ENCODE data around the gene SDF4. TPM values are rescaled to one million over a fixed set of nuclear protein-coding genes. Genes with fewer than 3 reads are reported as not detected.

Gene SDF4, protein sequence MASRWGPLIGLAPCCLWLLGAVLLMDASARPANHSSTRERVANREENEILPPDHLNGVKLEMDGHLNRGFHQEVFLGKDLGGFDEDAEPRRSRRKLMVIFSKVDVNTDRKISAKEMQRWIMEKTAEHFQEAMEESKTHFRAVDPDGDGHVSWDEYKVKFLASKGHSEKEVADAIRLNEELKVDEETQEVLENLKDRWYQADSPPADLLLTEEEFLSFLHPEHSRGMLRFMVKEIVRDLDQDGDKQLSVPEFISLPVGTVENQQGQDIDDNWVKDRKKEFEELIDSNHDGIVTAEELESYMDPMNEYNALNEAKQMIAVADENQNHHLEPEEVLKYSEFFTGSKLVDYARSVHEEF
- 173 TPM for polyA plus RNA-seq (2013, experiment 1 of 2; ENCODE audit: insufficient read length)
- polyA plus RNA-seq (2013, experiment 2 of 2; ENCODE audit: insufficient read length): 159 TPM

GRCh38 chr1:1231400-1232207, at the start of gene SDF4:
SDF4 (minus strand) TSS chr1:1232001; CDS start chr1:1228772, 3,229 bp downstream.
- DNase-seq: peak; percentile 96

- DNase-seq: no peak
Observed at GRCh38 chr1:1280782-1281481, 49.1 kb upstream of the SDF4 start.

DNA sequence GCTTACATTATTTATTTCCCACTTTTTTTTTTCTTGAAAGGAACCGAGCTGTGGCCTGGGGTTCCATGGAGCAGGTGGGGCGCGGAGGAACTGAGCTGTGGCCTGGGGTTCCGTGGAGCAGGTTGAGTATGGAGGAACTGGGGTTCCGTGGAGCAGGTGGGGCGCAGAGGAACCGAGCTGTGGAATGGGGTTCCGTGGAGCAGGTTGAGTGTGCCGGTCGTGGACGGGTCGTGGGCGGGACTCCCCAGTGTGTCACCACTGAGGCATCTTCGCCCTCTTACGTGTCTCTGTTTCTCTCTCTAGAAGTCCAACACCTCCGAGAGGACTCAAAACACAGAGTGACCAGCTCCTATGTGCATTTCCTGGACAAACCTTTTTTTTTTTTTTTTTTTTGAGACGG, 47.2 kb upstream of the SDF4 start:
- no peak for DNase-seq

DNA sequence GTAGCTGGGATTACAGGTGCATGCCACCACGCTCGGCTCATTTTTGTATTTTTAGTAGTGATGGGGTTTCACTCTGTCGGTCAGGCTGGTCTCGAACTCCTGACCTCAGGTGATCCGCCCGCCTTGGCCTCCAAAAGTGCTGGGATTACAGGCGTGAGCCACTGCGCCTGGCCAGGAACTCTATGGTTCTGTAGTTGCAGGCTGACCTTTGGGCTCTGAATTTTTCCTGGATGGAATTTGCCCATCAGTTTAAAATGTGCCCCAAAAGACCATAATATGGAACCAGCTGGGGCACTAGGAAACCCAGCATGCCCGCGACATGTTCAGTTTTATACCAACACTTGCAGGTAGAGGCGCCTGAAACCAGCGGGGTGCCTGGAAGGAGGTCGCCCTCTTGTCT, 46.8 kb upstream of the SDF4 start:
- DNase-seq: no peak

- DNase-seq: no peak
Observed at GRCh38 chr1:1275836-1276235, 44.0 kb upstream of the SDF4 start.

DNA sequence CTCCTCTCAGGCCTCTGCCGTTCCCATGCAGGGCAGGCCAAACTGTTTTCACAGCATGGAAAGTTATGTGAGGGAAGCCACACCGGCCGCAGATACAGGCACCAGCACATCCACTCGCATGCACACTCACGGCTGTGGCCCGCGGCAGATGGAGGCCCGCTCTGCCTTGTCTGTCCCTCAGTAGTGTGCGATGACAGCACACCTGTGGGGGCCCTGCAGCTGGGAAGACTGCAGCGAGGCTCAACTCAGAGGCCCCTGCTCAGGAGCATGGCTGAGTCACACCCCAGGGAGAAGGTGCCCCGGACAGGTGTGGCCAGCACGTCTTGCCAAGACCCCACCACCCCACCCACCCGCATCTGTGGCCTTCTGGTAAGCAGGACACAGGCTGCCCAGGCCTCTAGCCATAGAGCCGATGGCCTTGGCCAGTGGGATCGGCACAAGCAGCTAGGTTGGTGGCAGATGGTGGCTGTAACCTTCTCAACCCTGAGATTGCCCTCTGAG, 43.2 kb upstream of the SDF4 start:
- no peak for DNase-seq

DNA sequence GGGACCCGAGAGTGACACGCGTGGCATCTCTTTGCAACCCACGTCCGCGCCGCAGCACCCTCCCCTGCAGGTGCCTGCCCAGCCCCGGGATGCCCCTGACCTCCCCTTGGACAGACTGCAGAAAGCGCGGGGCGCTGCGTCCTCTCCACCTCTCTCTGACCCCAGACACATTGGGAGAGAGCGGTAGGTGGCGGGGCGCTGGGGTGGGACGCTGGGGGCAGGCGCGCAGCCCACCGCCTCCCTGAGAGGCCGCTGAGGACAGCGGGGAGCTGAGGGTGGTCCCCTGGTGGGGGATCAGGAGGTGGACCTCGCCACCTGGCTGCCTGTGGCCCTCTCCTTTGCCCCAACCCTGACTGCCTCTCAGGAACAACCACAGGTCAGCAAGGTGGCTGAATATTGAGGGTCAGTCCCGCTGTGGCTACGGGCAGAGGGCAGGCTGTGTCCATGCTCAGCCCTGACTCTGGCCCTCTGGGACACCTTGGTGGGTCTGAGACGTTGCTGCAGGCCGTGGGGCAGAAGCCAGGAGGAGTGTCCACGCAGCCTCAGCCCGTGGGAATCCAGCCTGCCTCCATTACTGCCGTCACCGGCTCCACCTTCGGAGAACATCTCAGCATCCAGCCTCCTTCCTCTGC, 42.6 kb upstream of the SDF4 start:
- no peak for DNase-seq

DNA sequence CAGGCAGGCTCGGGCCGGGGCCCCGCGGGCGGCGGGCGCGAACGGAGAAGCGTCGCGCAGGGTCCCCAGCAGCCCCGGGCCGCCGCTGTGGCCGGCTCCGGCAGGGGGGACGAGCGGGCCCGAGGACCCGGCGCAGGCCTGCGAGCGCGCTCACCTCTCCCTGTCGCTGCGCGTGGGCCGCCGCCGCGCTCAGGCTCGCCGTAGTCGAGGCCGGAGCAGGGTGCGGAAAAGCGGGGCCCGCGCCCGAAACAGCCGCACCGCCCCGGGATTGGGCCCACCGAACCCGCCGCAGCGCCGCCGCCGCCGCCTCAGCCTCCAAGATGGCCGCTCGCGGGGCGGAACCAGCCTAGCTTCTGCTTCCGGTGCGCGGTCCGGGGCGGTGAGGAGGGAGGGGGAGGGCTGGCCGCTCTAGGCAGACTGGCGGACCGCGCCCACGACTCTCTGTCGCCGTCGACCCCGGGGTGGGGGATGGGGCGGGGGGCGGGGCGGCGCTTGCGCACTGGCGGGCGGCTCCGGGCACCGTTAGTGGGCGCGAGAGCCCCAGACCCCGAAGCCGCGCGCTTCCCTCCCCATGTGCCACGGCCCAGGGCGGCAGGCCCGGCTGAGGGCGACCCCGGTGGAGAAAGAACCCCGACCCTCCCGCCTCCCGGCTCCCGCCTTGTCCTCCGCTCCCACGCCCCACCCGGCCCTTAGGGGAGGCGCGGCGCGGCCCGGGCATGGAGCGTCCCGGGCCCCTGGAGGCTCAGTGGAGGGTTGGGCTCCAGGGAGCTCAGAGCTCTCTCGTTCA, 41.9 kb upstream of the SDF4 start, which contains the start of gene UBE2J2:
UBE2J2 (minus strand) TSS at position 343 of the 787 bp plus-strand sequence. CDS start 5,862 bp downstream, outside the sequence.
- peak; percentile 88 for DNase-seq

GRCh38 chr1:1273209-1273511, 41.4 kb upstream of the SDF4 start:
- DNase-seq: no peak

- DNase-seq: no peak
Observed at GRCh38 chr1:1272341-1273208, 40.8 kb upstream of the SDF4 start.

DNA sequence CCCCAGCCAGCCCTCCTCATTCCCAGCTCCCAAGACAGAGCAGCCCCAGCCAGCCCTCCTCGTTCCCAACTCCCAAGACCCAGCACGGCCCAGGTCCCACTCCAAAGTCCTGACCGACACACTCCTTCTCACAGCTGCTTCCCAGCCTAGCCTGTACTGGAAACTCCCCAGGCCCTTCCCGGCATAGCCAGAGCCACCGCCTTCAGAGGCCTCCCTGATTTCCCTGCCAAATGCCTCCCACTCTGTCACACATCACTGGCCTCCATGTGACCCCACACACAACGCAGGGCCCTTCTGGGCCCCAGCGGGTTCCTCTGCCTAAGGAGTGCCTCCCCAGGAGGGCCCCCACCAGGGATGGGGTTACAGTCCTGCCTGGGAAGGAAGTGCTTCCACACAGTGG, 39.0 kb upstream of the SDF4 start:
- no peak for DNase-seq

DNA sequence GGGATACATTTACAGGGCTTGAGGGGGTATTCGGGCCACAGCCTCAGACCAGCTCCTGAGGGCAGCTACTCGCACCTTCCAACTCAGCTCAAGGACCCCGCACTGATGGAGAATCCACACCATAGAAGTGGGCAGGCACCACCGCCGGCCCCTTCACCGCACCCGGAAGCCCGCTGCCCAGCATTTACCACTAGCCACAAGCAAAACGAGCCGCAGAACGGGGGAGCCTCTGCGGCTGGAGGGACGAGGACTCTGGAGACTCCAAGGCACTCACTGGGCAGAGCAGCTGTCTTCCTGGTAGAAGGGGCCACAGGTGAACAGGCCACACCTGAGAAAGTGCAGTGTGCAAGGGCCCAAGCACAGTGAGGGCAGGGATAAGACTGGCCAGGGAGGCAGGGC, 36.5 kb upstream of the SDF4 start:
- DNase-seq: no peak

DNA sequence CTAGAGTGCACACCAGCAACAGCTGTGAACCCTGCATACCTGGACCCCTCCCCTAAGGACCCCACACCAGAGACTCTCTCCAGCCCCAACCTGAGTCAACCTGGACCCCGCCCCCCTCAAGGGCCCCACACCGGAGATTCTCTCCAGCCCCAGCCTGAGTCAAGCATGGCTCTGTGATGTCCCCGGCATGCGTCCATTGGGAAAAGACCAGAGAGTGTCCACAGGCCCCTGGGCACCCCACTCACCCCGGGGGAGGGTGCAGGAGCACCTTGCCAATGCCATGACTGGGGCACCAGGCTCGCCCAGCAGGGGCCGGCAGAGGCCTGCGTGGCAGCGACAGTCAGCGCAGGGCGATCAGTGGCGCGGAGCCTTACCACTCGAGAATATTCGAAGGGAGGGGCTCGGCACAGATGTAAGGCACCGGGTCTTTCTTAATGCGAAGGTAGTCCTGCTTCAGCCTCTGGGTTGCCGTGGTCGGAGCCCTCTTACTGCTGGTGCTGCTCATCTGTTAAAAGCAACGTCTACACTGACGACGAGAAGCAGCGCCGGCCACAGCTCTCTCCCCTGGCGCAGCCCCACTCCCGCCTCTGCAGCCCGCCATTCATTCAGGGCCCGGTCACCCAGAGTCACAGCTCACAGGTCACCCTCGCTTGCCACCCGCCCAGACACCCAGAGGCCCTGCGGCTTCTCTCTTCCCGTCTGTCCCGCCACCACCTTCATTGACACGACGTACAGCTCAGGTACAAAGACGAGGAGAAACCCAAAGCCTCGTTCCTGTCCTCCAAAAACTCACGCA, 35.9 kb upstream of the SDF4 start:
- DNase-seq: no peak

GRCh38 chr1:1264868-1265272, 33.1 kb upstream of the SDF4 start:
- DNase-seq: peak; percentile 100

- no peak for DNase-seq
Observed at GRCh38 chr1:1264026-1264425, 32.2 kb upstream of the SDF4 start.

DNA sequence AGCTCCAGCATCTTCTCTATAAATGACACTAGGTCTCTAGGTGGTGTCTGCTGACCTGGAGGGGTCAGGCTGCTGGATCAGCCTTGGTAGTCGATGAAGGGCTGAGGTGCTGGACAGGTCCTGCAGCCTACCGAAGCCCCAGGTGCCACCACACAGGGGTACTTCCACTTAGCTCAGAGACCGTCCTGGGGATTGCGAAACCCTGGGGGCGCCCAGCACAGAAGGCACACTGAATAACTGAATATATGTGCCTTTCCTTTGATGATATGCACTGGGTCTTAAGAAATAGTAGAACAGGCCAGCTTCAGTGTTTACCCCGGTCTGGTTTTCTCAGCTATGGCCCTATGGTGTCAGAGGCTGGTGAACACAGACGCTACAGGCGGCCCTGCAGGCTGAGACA, 31.0 kb upstream of the SDF4 start:
- DNase-seq: no peak

- DNase-seq: no peak
Observed at GRCh38 chr1:1262071-1262470, 30.3 kb upstream of the SDF4 start.

- no peak for DNase-seq
Observed at GRCh38 chr1:1260843-1261560, 29.2 kb upstream of the SDF4 start.

Measured in fibroblast of skin of back (primary cell).